GM21515 (cell line): ENCODE measurements around the gene MYOM1.
"Not testable (repeated sequence)": the region's sequence is repeated elsewhere in the genome, so short reads cannot be mapped to it uniquely, and the experiment has no call there.

Source experiments
- ATAC-seq: cut with Tn5 transposase; IDR thresholded peaks from one replicate; pipeline ENCODE4 v1.9.1; 2021; ENCODE audit not compliant: unreplicated experiment

MYOM1 gene

DNA sequence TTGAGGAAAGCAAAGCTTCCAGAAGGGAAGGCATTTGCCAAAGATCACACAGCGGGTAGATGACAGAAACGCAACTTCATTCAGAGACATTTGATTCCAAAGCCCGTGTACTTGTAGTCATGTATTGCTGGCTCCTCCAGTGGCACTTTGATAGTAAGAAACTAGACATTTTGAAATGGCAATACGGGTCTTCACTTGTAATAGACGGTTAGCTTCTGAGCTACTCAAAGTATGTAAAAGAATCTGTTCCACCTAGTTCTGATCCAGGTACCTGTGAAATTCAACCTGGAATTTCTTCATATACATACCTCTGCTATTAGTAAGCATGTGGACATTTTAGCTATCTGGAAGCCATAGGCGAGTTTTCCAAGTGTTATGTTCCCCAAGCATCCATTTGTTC is 1.7 kb upstream of the MYOM1 start:
- ATAC-seq, result no peak

DNA sequence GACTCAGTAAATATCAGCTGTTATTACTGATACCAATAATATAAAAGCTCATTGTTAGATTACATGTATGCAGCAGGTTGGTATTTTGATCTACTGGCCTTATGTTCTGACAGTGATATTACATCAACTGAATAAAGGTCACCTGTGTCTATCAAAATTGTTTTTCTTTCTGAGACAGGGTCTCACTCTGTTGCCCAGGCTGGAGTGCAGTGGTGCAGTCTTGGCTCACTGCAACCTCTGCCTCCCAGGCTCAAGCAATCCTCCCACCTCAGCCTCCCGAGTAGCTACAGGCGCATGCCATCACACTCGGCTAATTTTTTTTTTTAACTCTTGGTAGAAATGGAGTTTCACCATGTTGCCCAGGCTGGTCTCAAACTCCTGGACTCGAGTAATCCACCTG is 1.1 kb upstream of the MYOM1 start:
- not testable (repeated sequence) for ATAC-seq

DNA sequence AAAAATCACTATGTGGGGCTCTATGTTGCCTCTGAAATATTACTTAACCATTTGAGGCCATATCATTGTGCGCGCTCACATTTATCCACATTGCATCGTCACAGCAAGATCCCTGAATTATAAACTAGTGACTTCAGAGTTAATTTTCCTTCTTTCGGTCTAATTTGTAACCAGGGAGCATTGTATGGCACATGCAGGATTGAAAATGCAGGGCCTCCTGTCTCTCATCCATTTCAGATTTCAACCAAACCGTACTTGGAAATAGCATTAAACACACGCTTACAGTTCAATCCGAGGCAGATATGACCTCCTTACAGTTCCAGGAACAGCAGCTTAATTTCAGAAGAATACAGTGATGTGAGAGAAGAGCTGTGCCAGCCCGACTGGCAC is 532 bp downstream of the MYOM1 start:
- no peak for ATAC-seq

DNA sequence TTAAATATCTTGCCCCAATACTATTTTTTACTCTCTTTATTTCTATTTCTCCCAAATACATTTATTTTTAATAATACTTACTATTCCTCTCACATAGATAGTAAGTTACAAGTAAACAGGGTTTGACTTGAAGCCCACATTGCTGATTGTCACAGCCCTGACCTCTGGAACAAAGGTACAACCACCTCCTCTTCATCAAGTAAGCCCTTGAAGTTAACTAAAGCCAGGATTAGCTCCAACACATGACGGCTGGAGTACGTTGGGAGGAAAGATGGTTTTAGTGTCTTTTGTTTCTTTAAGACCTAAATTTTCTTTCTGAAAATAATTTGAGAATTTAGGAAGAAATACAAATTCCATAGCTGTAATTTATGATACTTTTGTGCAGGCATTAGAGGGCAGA is 949 bp downstream of the MYOM1 start:
- no peak for ATAC-seq

DNA sequence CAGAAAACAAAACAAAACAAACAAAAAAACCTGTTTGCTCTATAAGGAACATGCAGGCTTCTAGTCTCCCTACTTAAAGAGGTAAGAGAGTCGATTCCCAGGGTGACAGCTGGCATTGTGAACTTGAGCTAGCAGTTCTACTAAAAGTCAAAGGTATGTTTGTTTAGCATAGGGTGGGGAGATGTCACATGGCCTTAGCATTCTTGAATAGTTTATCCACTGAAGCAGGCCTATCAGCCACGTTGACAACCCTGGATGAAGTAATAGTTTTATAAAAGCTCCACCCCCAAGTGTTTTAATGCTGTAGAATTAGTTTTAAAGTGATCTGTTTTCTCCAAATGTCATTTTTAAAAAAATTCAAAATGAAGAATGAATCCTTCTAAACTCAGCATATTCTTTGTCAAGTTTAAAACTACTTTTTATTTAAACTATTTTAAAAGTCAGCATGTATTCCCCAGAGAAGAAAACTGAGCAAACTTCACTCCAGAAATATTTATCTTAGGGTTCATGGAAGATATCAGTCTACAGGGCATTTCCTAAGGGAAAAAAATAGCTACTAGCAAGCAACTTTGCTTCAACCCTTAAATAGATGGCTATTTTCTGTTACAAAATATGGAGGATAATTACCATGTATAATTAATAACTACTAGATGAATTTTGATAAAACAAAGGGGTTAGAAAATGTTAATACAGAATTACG is 1.7 kb downstream of the MYOM1 start:
- ATAC-seq, result no peak

DNA sequence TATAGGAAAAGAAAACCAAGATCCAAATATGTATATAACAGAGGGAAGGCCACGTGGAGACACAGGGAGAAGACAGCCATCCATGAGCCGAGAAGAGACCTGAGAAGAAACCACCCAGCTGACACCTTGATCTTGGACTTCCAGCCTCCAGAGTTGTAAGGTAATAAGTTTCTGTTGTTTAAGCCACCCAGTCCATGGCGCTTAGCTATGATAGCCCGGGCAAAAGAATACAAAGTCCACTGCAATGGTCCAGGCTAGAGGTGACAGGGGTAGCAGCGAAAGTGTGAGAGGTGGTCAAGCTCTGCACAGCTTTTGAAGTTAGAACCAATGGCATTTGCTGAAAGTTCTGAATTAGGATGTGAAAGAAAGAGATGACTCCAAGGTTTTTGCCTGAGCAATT is 2.8 kb downstream of the MYOM1 start:
- ATAC-seq, result no peak

DNA sequence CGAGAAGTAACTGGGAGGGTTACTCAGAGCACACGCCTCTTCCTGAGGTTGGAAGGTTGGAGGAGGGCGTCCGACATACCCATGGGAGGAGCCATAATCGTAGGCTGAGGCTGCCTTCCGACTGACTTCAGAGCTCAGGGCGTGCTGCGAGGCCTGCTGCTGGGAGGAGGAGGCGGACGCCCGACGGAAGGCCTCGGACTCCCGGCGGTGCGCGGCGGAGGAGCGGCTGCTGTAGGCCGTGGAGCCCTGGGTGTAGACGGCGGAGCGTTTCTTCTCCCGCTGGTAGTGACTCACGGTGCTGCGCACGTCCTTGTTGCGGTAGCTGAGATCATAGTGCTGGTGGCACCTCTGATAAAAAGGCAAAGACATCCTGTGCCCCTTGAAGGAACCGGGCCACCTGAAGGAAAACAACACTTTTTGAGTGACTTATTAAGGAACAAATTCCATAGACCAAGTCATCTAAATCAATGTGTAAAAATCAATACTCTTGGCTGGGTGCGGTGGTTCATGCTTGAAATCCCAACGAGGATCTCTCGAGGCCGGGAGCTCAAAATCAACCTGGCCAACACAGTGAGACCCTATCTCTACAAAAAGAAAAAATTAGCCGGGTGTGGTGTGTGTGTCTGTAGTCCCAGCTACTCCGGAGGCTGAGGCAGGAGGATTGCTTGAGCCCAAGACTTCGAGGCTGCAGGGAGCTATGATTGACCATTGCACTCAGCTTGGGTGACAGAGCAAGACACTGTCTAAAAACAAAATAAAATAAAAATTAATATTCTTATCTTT is 4.7 kb downstream of the MYOM1 start:
- no peak for ATAC-seq

DNA sequence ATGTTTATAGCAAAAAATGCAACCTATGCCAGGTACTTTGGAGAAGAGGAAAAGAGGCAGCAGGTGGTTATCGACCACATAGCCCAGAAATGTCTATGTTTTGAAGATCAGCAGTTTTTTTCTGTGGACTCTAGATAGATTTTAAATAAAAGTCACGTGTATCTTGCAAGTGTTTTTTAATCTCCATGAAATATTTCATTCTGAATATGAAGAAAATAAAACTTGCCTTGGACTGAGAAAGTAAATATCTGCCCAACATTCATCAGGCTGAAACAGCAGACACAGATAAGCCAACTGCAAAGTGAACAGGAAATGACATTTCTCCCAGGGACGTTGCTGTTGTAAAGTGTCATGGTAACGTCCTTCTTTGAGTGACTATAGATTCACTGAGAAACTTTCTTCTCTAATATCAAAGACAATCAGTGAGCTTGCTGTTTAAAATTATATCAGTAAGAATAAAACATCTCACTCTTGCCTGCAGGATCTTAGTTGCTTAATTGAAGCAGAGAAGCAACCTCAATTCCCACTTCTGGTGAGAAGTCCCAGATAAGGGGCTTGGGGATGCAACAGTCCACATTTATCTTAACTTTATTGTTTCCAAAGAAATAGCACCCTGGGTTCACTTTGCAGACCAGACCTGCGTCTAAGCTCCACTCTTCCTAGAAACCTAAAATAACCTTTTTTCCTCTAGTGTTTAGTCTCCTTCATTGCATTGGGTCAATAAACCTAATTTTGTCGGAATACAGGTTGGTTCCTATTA is 6.3 kb downstream of the MYOM1 start:
- ATAC-seq, result no peak

DNA sequence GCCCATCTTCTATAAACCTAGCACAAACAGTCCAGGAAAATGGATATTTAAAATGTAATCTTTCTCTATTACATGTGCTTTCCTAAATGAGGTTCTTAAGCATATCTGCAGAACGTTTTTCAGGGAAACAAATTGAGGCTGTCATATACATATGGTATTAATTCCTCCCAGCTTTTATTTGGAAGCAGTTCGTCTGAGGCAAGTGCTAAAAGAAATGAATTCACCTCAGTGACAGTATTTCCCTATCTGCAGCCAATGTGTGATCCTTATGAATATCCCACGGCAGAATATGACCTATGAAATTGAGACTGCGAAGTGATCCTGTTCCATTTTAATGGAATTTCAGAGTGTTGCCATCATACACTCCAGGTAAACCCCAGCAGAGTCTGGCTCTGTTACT is 7.1 kb downstream of the MYOM1 start:
- ATAC-seq, result no peak

DNA sequence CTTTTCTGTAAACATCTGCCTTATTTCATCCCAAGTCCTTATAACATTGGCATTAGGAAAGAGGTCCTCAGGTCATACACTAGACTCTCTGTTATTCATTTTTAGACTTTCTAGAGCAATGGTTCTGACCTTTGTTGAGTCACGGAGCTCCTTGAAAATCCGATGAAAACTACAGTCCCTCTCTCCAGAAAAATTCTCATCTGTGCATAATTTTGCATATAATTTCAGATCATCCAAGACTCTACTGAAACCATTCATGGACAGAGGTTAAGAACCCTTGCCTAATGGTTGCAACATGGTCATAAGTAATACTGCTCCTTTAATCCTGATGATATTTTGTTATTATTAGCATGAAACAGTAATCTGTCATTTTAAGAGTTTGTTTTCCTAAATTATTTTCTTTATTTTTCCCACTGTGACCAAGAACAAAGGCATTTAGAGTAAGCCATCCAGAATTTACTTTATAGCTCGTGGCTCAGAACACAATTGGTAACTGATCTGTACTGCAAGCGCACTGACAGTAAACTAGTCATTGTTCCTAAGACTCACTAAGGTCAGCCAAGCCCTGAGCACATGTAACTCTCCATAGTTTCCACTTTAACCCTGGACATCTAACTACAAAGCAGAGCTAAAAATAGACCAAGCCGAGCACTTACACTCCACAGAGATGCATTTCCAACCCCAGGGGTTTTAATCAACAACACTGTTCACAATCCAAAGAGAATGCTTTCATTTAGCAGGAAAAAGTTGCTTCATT is 8.4 kb downstream of the MYOM1 start:
- no peak for ATAC-seq

DNA sequence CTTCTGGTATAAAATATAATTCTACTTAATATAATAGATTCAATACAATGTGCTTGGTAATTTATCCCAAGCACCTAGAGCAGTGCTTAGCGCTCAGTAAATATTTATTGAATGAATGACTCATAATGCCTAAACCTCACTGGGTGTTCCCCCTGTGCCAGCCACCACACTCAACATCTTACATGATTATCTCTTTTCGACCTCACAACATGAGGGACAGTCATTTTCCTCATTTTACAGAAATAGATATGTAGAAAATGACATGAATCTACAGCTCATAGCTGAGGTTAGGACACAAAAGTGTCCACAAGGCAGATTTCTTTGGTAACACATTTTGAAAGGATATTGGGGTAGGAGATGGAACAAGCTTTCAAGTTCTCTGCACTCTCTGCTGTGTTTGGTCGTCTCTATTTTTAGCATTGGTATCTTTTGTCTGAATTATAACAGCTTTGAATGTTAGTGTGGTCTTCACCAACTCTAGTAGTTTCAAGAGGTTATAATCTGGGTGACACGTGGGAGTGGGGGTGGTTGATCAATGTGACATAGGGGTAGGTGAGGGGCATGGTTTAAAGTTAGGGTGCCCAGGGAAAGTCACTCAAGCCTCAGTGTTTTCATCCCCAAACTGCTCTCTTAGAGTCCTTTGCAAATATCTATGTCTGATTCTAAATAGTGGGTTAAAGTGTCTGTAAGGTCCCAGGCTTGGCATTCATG is 9.8 kb downstream of the MYOM1 start:
- ATAC-seq, result no peak

DNA sequence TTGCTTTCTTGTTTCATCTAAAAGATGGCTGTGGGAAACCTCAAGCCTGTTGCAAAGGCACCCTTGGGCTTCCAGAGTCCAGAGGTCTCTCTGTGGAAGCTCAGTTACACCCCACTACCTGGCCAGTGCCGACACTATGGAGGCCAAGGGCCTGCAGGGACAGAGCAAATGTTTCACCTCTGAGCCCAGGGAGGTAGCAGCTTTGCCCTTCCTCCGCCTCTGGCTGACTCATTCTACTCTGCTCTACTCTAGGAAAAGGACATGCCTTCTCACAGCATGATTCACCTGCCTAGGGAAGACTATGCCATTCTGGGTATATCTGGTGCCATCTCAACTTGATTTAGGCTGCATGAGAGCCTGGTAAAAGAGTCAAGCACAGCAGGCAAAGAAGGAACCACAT is 12.2 kb downstream of the MYOM1 start:
- ATAC-seq, result no peak

DNA sequence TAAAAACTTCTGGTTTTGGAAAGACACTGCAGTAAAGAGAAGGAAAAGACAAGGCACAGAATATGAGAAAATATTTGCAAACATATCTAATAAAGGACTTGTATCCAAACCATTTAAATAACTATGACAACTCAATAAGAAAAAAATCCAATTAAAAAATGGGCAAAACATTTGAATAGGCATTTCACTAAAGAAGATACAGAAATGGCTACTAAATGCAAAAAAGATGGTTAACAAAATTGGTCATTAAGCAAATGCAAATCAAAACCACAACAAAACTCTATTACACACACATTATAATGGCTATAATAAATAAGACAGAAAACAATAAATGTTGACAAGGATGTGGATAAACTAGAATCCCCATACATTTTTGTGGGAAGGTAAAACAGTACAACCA is 14.5 kb downstream of the MYOM1 start:
- ATAC-seq, result no peak

DNA sequence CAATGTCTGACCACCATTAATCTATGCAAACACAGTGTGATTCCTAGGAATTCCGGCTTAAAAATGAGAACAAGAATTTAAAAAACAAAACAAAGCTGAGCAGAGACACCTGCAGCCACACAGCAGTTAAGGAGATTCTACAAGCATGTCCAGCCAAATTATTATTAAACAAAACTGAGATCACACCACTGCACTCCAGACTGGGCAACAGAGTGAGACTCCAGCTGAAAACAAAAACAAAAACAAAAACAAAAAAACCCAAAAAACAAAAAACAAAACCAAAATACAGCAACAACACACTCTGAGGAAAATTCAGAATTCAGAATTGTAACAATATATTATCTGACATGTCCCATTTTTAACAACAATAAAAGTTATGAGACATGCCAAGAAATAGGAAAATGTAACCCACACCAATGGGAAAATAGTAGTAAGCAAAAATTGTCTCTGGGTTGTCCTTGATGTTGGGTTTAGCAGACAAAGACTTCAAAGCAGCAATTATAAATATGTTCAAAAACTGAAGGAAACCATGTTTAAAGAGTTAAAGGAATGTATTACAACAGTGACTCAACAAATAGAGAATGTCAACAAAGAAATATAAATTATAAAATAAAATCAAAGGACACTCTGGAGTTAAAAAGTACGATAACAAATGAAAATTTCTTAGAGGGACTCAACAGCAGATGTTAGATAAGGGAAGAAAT is 19.7 kb downstream of the MYOM1 start:
- no peak for ATAC-seq

DNA sequence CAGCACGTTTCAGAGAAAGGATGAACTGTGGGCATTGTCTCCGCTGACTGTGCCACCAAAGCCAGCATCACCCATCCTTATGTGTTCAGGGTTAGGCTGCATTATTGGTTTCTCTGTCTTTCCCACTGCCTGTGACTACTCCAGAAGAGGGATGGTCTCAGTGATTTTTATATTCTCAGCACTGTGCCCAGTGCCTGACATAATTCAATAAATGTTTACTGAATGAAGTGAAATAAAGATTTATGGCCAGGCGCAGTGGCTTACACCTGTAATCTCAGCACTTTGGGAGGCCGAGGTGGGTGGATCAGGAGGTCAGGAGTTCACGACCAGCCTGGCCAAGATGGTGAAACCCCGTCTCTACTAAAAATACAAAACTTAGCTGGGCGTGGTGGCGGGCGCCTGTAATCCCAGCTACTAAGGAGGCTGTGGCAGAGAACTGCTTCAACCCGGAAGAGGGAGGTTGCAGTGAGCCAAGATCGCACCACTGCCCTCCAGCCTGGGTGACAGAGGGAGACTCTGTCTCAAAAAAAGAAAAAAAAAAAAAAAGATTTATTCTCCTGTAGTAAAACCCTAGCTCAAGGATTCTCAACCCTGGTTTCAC is 21.4 kb downstream of the MYOM1 start:
- not testable (repeated sequence) for ATAC-seq

DNA sequence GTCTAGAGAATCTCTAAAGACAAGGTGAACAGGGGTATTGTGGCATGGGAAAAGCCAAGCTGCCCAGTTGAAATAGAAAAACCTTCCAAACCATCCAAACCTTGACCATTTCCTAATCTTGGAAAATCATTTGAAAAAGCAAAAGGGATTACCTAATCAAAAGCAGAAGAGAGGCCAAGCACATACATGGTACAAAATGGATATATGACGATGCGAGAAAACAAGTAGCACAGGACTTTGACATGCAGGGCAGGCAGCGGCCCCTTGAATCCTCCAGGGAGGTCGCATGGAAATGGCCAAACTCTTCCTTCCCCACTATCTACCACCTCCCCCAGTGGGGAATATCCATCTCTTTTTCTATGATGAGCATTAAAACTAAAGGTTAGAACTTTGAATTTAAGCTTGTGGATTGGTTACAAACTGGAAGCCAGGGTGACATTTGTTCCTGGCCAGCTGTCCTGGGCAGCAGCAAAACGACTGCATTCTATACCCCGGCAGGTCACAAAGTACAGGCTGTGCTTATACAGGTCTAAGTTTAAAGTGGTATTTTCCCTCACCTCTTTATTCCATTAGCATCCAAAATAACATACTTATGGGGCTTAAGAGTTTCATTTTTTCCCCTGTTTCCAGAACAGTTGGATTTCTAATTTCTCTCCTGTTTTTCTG is 24.7 kb downstream of the MYOM1 start:
- no peak for ATAC-seq

DNA sequence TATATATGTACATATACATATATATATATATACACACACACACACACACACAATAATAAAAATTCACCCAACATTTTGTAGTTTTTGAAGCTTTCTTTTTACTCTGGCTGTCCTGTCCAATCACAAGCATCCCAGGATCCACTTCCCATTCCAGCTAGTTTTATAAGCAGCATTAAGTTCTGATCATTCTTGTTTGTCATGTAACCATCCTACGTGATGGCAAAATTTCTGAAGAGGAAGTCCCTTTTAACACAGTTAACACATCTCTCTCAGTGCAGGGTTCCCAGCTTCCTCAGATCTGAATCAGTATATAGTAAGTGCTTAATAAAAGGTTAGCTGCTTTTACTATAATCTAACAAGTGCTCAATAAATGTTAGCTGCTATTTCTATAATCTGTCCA is 26.4 kb downstream of the MYOM1 start:
- ATAC-seq, result no peak

DNA sequence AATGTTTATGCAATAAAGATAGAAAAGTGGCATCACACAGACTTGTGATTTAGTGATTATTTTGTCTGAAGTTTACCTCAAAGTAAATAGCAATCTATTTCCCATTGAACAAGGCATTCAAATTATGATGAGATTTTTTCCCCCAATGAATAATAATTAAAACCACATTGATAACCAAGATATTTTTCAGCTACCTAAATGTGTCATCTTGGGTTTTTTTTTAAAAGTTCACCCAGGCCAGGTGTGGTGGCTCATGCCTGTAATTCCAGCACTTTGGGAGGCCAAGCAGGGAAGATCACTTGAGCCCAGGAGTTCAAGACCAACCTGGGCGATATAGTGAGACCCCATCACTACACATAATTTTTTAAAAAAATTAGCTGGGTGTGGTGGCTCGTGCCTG is 27.0 kb downstream of the MYOM1 start:
- ATAC-seq, result no peak

DNA sequence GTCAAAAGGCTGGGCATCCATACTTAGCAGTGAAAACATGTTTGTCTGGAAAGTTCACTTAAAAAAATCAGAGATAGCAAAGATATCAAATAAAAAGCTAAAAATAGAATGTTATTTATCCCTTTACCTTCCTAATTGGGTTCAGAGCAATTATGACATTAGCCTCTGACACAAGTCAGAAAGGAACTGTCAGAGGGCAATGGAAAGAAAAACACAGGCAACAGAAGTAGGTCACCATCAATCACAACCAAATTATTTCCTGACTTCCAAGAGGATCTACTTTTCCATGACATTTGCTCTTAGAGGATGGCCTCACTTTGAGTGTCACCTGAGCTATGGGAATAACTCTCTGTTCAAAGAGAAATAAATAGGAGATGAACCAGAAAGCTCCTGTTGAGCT is 27.5 kb downstream of the MYOM1 start:
- no peak for ATAC-seq
